Activated naive CD4-positive, alpha-beta T cell treated with anti-CD3 and anti-CD28 coated beads, Interleukin-2, amount 50 U/mL, for 24 hours (primary cell): ENCODE results near the gene NHP2.
"Not testable (repeated sequence)": the region's sequence is repeated elsewhere in the genome, so short reads cannot be mapped to it uniquely, and the experiment has no call there.

ENCODE experiments used
- H3K27ac Mint-ChIP-seq: one replicate; pipeline ENCODE4 v1.8.0; 2021; ENCODE audit warnings: mild to moderate bottlenecking, mixed read lengths
- H3K27me3 Mint-ChIP-seq: one replicate; pipeline ENCODE4 v1.8.0; 2021; ENCODE audit warnings: mixed read lengths
- H3K36me3 Mint-ChIP-seq: one replicate; pipeline ENCODE4 v1.8.0; 2021; ENCODE audit warnings: mixed read lengths
- H3K4me1 Mint-ChIP-seq: one replicate; pipeline ENCODE4 v1.8.0; 2021; ENCODE audit warnings: mixed read lengths
- H3K4me3 Mint-ChIP-seq: one replicate; pipeline ENCODE4 v1.8.0; 2021; ENCODE audit warnings: mild to moderate bottlenecking, mixed read lengths
- H3K9me3 Mint-ChIP-seq: one replicate; pipeline ENCODE4 v1.8.0; 2021; ENCODE audit warnings: mixed read lengths

Gene NHP2

DNA sequence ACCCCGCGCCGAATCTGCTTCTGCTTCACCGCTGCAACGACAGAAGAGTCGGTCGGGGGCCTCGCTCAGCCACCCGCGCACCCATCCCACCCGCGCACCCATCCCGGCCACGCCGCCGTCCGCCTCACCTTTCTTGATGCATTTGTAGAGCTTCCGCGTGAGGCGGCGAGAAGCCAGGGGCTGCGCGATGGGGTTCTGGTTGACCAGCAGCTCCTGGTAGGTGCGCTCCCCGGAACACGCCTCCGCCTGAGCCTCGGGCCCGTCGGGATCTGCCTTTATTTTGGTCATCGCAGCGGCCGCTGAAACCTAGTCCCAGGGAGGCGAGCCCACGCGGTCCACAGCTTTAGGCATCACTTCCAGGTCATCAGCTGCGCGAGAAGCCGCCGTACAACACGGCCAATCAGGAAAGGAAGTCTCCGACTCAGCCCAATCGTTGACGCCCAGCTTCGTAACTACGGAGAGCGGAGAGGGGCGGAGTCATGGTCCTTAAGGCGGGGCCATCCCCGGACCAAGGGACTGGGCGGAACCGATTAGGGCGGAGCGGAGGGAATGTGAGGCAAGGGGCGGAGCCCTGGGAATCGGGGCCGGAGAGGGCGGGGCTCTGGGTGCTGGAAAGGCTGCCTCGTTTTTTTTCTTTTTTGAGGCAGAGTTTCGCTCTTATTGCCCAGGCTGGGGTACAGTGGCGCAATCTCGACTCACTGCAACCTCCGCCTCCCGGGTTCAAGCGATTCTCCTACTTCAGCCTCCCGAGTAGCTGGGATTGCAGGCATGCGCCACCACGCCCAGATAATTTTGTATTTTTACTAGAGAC lies at the start of gene NHP2:
Gene NHP2 (minus strand): TSS at position 356 of the 811 bp plus-strand sequence. CDS start 68 bp downstream, at position 288.
- Mint-ChIP-seq H3K4me1 (peaks cover 38% of the 10 kb centered on the region), H3K27me3 (no peaks in the 10 kb centered on the region), H3K9me3 (no peaks in the 10 kb centered on the region), H3K36me3 (peaks cover 13% of the 10 kb centered on the region), H3K27ac (peak within 1 kb of the TSS; percentile 95), H3K4me3 (peak within 1 kb of the TSS; percentile 98)

DNA sequence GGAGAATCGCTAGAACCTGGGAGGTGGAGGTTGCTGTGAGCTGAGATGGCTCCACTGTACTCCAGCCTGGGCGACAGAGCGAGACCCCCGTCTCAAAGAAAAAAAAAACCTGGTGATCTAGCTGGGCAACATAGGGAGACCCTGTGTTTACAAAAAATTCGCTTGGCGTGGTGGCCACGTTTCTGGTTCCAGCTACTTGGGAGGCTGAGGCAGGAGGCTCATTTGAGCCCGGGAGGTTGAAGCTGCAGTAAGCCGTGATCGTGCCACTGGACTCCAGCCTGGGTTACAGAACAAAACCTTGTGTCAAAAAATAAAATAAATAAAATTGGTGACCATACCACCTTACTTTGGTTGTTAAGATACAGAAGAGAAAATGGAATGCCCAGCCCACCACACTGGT lies 48.9 kb upstream of the NHP2 start:
- H3K4me3 Mint-ChIP-seq: peak overlapping the region; percentile 55
- H3K27ac Mint-ChIP-seq: no peak overlapping the region
- H3K9me3 Mint-ChIP-seq: no peaks in the 10 kb centered on the region
- H3K36me3 Mint-ChIP-seq: peaks cover 17% of the 10 kb centered on the region
- no peaks in the 10 kb centered on the region for H3K27me3 Mint-ChIP-seq
- peaks cover 19% of the 10 kb centered on the region for H3K4me1 Mint-ChIP-seq

DNA sequence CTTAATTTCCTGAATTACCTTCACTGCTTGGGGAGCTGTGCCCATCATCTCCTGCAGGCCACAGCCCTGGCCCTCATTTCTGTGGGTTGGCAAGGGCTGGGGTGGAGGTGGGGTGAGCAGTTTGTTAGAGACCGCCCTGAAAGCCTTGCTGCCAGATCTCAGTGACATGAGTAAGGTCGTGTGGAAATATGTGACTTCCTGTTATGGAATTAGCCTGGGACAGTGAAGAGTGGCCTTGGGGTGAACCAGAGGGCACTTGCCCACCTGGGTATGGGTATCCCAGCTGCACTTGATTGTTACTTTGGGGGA lies 48.2 kb upstream of the NHP2 start:
- Mint-ChIP-seq H3K27me3 (no peaks in the 10 kb centered on the region), H3K36me3 (peaks cover 14% of the 10 kb centered on the region), H3K9me3 (no peaks in the 10 kb centered on the region), H3K4me1 (peaks cover 12% of the 10 kb centered on the region), H3K27ac (no peak overlapping the region), H3K4me3 (no peak overlapping the region)

DNA sequence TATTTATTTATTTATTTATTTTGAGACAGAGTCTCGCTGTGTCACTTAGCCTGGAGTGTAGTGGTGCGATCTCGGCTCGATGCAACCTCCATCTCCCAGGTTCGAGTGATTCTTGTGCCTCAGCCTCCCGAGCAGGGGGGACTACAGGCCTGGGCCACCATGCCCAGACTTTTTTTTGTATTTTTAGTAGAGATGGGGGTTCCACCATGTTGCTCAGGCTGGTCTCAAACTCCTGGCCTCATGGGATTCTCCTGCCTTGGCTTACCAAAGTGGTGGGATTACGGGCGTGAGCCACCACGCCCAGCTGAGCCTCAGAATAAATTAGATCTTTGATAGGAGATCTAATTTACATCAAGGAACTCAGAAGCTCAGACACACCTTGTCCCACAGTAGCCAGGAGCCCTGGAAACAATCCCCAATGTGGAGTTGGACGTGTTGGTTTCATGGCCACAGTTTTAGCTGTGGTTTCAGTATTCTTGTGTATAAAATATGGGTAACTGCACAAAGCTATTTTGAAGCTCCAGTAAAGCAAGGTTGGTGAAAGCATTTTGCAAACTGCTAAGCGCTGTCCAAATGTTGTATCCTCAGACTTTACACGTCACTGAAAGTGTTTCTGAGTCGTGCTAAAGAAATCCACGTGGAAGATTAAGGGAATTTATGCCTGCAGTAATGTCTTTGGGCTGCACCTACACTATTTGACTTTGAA lies 47.7 kb upstream of the NHP2 start:
- no peaks in the 10 kb centered on the region for H3K27me3 Mint-ChIP-seq

DNA sequence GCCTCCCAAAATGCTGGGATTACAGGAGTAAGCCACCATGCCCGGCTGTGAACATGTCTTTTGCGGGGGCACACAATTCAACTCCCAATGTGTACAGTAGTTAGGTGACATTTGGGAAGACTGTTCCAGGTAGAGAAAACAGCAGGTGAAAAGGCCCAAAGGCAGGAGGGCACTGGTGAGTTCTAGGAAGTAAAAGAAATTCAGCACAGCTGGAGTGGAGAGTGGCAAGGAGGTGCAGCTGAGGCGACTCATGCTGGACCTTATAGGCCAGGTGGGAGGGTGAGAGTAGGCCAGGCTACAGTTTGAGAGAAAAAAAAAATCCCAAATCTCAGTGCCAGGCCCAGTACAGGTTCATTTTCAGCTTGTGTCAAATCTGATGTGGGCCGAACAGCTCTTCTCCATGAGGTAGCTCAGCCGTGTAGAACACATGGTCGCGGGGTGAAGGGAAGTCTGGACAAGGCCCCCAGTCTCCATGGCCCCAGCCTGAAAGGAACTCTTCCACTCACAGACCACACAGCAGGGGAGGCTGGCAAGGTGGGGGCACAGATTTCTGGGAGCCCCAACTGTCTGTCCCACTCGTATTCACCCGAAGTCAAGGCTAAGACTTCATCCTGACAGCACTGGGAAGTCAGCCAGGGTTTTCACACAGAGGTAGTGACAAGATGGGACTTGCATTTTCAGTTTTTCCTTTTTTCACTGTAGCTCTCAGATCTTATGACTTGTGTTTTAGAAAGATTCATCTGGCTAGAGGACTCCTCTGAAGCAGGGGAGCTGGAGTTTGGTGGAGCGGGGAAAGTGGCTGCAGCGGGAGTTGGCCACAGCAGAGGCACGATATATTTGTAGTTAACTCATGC lies 46.1 kb upstream of the NHP2 start:
- Mint-ChIP-seq H3K4me3 (no peak overlapping the region), H3K4me1 (no peaks in the 10 kb centered on the region), H3K9me3 (no peaks in the 10 kb centered on the region), H3K36me3 (peaks cover 2% of the 10 kb centered on the region), H3K27ac (peak overlapping the region; percentile 62), H3K27me3 (no peaks in the 10 kb centered on the region)

More for the DNA sequence above, 47.7 kb upstream of the NHP2 start:
- Mint-ChIP-seq H3K27ac (no peak overlapping the region), H3K36me3 (peaks cover 11% of the 10 kb centered on the region), H3K4me3 (no peak overlapping the region), H3K9me3 (no peaks in the 10 kb centered on the region), H3K4me1 (peaks cover 7% of the 10 kb centered on the region)

DNA sequence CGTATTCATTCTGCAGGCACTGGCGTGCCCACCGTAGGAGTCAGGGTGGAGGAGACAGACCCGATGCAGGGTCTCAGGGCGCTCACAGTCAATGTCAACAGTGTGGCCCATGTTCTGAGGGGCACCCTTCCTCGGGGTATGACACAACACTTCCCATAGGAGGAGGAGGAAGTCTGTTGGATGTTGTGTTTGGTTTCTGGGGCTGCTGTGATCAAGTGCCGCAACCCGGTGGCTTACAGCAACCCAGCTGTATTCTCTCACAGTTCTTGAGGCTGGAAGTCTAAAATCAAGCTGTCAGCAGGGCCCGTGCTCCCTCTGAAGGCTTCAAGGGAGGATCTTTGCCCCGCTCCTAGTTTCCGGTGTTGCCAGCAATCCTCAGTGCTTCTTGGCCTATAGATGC lies 45.0 kb upstream of the NHP2 start:
- H3K27me3 Mint-ChIP-seq: no peaks in the 10 kb centered on the region
- H3K4me3 Mint-ChIP-seq: no peak overlapping the region

DNA sequence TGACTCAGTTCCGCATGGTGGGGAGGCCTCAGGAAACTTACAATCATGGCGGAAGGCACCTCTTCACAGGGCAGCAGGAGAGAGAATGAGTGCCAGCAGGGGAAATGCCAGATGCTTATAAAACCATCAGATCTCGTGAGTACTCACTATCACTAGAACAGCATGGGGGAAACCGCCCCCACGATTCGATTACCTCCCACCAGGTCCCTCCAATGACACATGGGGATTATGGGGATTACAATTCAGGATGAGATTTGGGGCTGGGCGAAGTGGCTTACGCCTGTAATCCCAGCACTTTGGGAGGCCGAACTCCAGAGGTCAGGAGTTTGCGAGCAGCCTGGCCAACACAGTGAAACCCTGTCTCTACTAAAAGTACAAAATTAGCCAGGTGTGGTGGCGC lies 44.5 kb upstream of the NHP2 start:
- H3K27ac Mint-ChIP-seq, H3K9me3 Mint-ChIP-seq: not testable (repeated sequence)

More for the DNA sequence above, 45.0 kb upstream of the NHP2 start:
- Mint-ChIP-seq H3K27ac (no peak overlapping the region), H3K36me3 (no peaks in the 10 kb centered on the region), H3K4me1 (no peaks in the 10 kb centered on the region), H3K9me3 (no peaks in the 10 kb centered on the region)

DNA sequence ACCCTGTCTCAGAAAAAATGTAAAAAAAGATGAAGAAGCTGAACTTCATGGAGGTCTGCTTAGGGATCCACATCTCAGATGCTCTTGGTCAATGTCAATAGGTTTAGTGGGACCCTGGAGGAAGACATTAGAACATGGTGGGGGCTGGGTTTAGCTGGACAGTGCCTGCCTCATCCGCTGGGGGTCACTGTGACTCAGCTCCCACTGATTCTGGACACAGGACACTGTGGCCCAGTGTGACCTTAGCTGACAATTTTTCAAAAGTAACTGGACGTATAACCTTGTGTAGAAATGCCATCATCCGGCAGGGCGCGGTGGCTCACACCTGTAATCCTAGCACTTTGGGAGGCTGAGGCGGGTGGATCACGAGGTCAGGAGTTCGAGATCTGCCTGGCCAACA lies 43.3 kb upstream of the NHP2 start:
- H3K27ac Mint-ChIP-seq: no peak overlapping the region
- peaks cover 2% of the 10 kb centered on the region for H3K36me3 Mint-ChIP-seq
- no peak overlapping the region for H3K4me3 Mint-ChIP-seq
- peaks cover 9% of the 10 kb centered on the region for H3K4me1 Mint-ChIP-seq
- H3K27me3 Mint-ChIP-seq: peaks cover 4% of the 10 kb centered on the region
- no peaks in the 10 kb centered on the region for H3K9me3 Mint-ChIP-seq

More for the DNA sequence above, 44.5 kb upstream of the NHP2 start:
- not testable (repeated sequence) for H3K36me3 Mint-ChIP-seq, H3K27me3 Mint-ChIP-seq, H3K4me1 Mint-ChIP-seq, H3K4me3 Mint-ChIP-seq

DNA sequence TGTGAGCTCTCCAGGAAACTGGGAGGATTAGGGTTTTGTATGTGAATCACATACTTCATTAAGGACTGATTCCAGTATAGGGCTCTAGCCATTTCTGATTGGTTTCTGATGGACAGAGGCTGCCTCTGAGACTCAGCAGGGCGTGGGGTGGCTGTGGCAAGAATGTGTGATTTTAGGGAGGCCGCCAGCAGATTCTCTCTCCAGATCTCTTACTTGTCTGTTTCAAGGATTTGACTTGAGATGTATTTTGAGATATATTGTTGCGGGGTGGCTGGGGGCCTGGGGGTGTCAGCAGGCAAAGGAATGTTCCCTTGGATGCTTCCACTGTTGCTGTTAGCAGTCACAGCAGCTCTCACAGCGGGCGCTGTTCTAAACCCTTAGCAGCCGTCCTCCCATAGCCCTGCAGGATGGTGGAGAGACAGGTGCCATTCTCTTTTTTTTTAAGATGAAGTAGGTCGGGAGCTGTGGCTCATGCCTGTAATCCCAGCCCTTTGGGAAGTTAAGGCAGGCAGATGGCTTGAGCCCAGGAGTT lies 42.7 kb upstream of the NHP2 start:
- H3K27me3 Mint-ChIP-seq: peaks cover 4% of the 10 kb centered on the region
- no peaks in the 10 kb centered on the region for H3K9me3 Mint-ChIP-seq
- peaks cover 2% of the 10 kb centered on the region for H3K36me3 Mint-ChIP-seq
- H3K27ac Mint-ChIP-seq: no peak overlapping the region
- peaks cover 9% of the 10 kb centered on the region for H3K4me1 Mint-ChIP-seq
- no peak overlapping the region for H3K4me3 Mint-ChIP-seq

DNA sequence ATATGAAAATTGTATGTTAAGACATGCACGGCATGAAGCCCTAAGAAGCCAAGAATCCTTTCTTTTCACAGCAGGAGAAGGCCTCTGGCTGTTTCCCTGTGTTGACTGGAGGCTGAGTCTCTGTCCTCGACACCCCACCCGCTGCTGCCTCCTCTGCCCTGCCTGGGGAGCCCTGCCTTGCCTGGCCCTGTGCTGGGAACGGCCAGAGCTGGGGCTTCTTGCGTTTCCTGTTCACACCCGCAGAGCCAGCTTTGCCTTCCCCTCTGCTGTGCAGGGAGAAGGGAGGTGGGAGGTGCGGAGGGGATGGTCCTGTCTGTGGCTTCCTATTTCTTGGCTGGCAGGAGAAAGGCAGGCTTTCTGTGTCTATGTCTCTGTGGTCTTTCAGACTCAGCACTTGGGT lies 40.3 kb upstream of the NHP2 start:
- H3K4me1 Mint-ChIP-seq: peaks cover 9% of the 10 kb centered on the region
- no peak overlapping the region for H3K27ac Mint-ChIP-seq
- peaks cover 4% of the 10 kb centered on the region for H3K27me3 Mint-ChIP-seq
- no peak overlapping the region for H3K4me3 Mint-ChIP-seq
- H3K36me3 Mint-ChIP-seq: peaks cover 2% of the 10 kb centered on the region
- H3K9me3 Mint-ChIP-seq: no peaks in the 10 kb centered on the region

DNA sequence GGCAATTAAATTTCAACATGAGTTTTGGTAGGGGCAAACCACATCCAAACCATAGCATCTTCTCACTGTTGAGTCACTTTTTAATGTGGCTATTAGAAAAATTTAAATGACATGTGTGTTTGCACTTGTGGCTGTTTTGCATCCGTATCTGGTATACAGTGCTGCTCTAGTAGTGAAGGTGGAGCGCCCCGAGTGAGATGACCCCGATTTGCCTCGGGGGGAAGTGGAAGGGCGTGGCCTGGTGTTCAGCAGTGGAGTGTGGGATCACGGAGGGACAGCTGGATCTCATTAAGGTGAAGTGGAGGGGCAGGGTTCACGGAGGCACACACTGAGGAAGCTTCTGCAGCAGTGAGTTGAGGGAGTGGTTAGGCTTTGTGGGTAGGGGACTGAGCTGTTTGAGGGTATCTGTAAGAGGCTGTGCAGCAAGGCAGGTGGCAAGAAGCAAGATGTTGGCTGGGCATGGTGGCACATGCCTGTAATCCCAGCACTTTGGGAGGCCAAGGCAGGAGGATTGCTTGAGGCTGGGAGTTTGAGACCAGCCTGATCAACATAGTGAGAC lies 39.6 kb upstream of the NHP2 start:
- Mint-ChIP-seq H3K4me1 (peaks cover 9% of the 10 kb centered on the region), H3K27ac (peak overlapping the region; percentile 65), H3K27me3 (peaks cover 7% of the 10 kb centered on the region), H3K36me3 (peaks cover 2% of the 10 kb centered on the region), H3K4me3 (no peak overlapping the region), H3K9me3 (no peaks in the 10 kb centered on the region)

DNA sequence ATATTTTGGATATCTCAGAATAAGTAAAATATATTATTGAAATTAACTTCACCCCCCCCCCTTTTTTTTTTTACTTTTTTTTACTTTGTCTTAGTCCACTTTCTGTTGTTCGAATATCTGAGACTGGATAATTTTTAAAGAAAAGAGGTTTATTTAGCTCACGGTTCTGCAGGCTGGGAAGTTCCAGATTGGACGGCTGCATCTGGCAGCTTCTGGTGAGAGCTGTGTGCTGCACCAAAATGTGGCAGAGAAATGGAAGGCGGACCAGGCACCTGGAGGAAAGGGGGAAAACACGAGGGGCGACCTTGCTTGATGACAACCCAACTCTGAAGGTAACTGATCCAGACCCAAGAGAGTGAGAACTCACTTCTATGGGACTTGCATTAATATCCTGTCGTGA lies 39.1 kb upstream of the NHP2 start:
- Mint-ChIP-seq H3K27ac (no peak overlapping the region), H3K27me3 (peaks cover 7% of the 10 kb centered on the region), H3K9me3 (no peaks in the 10 kb centered on the region), H3K36me3 (peaks cover 2% of the 10 kb centered on the region), H3K4me3 (no peak overlapping the region), H3K4me1 (peaks cover 9% of the 10 kb centered on the region)

DNA sequence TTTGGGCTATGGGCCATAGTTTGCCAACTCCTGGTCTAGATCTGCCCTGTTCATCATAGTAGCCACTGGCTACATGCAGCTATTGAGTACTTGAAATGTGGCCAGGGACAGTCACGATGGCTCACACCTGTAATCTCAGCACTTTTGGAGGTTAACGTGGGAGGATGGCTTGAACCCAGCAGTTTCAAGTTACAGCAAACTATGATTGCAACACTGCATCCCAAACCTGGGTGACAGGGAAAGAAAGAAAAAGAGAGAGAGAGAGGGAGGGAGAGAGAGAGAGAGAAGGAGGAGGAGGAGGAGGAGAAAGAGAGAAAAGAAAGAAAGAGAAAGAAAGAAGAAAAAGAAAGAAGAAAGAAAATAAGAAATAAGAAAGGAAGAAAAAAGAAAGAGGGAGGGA lies 38.6 kb upstream of the NHP2 start:
- no peaks in the 10 kb centered on the region for H3K9me3 Mint-ChIP-seq
- no peak overlapping the region for H3K4me3 Mint-ChIP-seq
- peaks cover 7% of the 10 kb centered on the region for H3K27me3 Mint-ChIP-seq
- H3K27ac Mint-ChIP-seq: no peak overlapping the region
- H3K36me3 Mint-ChIP-seq: peaks cover 2% of the 10 kb centered on the region
- peaks cover 9% of the 10 kb centered on the region for H3K4me1 Mint-ChIP-seq

DNA sequence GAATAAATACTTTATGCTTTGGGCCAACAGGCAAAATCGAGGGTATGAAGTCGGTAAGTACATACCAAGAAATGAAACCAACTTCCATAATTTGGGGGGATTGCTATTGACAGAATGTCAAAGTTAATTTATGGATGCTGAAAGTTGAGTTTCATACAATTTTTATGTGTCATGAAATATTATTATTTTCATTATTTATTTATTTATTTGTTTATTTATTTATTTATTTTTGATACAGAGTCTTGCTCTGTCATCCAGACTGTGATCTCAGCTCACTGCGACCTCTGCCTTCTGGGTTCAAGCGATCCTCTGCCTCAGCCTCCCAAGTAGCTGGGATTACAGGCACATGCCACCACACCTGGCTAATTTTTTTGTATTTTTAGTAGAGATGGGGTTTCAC lies 38.0 kb upstream of the NHP2 start:
- H3K27me3 Mint-ChIP-seq: peaks cover 7% of the 10 kb centered on the region
- peaks cover 2% of the 10 kb centered on the region for H3K36me3 Mint-ChIP-seq
- H3K9me3 Mint-ChIP-seq: no peaks in the 10 kb centered on the region
- H3K4me1 Mint-ChIP-seq: peaks cover 9% of the 10 kb centered on the region
- no peak overlapping the region for H3K4me3 Mint-ChIP-seq
- H3K27ac Mint-ChIP-seq: no peak overlapping the region

DNA sequence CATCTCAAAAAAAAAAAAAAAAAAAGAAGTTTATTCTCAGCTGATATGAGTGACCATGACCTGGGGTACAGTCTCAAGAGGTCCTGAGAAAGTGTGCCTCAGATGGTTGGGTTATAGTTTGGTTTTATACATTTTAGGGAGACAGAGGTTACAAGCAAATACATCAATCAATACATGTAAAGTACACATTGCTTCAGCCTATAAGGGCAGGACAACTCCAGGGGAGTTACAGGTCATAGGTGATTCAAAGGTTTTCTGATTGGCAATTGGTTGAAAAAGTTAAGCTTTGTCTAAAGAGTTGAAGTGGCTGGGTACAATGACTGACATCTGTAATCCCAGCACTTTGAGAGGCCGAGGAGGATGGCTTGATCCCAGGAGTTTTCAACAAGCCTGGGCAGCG lies 35.7 kb upstream of the NHP2 start:
- Mint-ChIP-seq H3K4me3 (no peak overlapping the region), H3K36me3 (peaks cover 2% of the 10 kb centered on the region), H3K9me3 (no peaks in the 10 kb centered on the region), H3K27ac (peak overlapping the region; percentile 2), H3K4me1 (peaks cover 9% of the 10 kb centered on the region), H3K27me3 (peaks cover 7% of the 10 kb centered on the region)
